Activated T-helper 17 cell treated with anti-CD3 and anti-CD28 coated beads, Interleukin-2, amount 50 U/mL, for 72 hours (primary cell): ENCODE measurements around the gene RRBP1. TPM values are rescaled to one million over a fixed set of nuclear protein-coding genes. Genes with fewer than 3 reads are reported as not detected.

ENCODE experiments used
- ATAC-seq: fragments of 150-1000 bp; cut with Tn5 transposase; replicated peaks from 2 replicates; pipeline ENCODE4 v1.10.0; 2021; ENCODE audit warnings: mild to moderate bottlenecking, moderate library complexity
- H3K27ac Mint-ChIP-seq: one replicate; pipeline ENCODE4 v1.8.0; 2022; ENCODE audit warnings: mixed read lengths
- H3K27me3 Mint-ChIP-seq: one replicate; pipeline ENCODE4 v1.8.0; 2022; ENCODE audit warnings: mixed read lengths
- H3K36me3 Mint-ChIP-seq: one replicate; pipeline ENCODE4 v1.8.0; 2022; ENCODE audit warnings: low read depth, mild to moderate bottlenecking, mixed read lengths
- H3K4me1 Mint-ChIP-seq: one replicate; pipeline ENCODE4 v1.8.0; 2022; ENCODE audit warnings: mixed read lengths
- H3K4me3 Mint-ChIP-seq: one replicate; pipeline ENCODE4 v1.8.0; 2022; ENCODE audit warnings: mild to moderate bottlenecking, mixed read lengths
- H3K9me3 Mint-ChIP-seq: one replicate; pipeline ENCODE4 v1.8.0; 2022; ENCODE audit warnings: mixed read lengths
- total RNA-seq, 2 donors: library from RNA; stranded (reverse); gene quantifications; one replicate each; pipeline ENCODE4 v1.2.3, GENCODE V29; 2022

The RRBP1 gene
- total RNA-seq, 2 donors from 2014 or later: 21.6 to 32.5 TPM

DNA sequence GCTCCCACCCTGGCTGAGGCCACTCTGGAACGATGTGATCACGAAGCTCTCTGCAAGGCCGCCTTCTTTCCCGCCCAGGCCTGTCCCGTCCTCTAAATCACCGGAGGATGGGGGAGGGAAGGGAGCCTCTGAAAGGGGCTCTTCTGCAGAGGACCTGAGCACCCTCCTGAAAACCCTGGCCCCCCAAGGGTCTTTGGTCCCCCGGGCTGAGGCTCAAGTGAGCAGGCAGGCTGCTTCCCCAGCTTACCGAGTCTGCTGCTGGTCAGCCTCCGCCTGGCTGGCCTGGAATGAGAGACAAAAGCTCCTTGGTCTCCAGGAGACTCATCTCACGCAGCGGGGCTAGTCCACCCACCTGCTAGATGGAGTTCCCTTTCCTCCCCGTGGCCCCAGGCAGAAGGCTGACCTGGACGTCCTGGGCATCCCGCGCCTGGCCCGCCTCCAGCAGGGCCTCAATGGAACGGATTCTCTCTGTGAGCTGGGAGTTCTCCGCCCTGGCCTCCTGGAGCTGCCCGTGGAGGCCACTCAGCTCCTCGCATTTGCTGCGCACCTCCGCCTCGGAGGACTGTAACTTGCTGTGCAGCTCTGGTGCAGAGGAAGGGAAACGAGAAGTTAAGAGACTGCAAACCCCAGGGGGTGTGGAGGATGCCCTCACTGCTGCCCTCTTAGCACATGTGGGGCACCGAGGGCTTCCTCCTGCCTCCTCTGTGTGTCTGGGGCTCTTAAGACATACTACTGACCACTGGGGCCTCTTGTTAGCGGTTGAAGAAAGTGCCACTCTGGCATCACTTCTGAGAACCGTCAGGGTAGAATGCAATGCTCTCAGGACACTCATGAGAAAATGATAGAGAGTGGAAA, 54.7 kb downstream of the RRBP1 start:
- H3K36me3 Mint-ChIP-seq: peaks cover 24% of the 10 kb centered on the region
- H3K4me1 Mint-ChIP-seq: no peaks in the 10 kb centered on the region
- ATAC-seq: no peak
- no peaks in the 10 kb centered on the region for H3K27me3 Mint-ChIP-seq
- no peak overlapping the region for H3K4me3 Mint-ChIP-seq
- no peaks in the 10 kb centered on the region for H3K9me3 Mint-ChIP-seq
- H3K27ac Mint-ChIP-seq: no peak overlapping the region

DNA sequence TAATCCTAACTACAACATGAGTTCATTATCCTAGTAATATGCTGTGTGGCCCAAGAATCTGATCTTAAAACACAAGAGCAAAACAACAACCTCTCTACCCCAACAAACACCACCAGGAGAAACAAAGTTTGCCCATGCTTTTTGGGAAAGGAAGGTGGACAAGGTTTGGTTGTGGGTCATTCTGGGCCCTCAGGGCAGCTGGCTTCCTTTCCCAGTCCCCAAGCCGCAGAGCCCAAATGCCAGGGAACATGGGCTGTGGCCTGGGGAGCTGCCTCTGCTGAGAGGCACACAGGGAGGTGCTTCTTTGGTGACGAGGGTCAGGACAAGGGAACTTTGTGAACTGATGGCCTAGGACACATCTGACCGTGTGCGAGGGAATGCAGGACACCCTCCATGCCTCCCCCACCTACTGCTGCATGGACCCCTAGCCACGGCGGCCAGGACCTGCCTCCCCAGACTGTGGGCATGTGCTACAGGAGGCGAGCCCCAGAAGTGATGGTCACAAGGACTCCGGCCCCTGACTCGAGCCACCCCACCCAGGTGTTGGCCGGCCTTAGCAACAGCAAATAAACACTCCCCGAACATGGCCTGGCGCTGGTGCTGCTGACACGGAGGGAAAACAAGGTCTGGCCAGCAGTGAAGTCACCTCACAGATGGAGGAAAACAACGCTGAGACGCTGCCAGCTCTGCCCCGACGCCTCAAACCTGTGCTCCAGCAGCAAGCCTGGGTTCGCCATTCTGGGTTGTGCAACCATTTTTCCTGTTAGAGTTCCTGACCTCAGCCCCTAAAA, 55.6 kb downstream of the RRBP1 start:
- no peak for ATAC-seq
- Mint-ChIP-seq H3K4me1 (no peaks in the 10 kb centered on the region), H3K27ac (peak overlapping the region; percentile 36)

DNA sequence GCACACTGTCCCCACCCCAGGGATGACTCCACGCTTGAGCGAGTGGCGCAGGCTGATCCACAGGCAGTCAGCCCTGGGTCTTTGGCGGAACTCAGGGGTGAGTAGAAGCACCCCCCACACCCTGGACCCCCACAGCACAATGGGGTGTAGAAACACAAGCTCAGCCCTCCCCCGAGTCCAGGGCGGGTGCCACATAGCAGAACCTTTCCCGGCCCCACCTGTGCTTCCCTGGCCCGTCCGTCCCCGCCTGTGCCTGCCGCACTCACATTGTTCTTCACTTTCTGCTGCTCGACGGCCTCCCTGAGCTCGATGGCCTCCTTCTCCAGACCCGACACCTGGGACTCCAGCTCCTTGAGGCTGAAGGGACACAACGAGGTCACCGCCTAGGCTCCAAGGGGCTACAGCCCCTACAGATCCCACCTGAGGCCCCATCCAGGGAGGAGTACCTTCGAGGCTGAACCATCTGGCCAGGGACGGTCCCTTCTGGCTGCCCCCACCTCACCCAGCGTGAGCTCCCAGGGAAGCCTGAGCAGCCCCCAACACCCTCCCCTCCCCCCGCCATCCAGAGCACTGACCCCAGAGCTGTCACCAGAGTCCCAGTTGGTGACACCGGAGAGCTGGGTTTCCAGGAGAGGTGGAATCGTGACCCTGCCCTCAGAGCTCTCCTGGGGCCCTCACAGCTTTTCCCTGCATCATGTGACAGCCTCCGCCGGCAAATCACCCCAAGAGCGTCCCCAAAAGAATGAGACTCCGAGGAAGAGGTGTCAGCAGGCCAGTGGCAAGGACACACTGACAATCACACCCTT, 56.6 kb downstream of the RRBP1 start:
- no peak for ATAC-seq
- H3K27me3 Mint-ChIP-seq: no peaks in the 10 kb centered on the region
- no peaks in the 10 kb centered on the region for H3K4me1 Mint-ChIP-seq
- peak overlapping the region; percentile 36 for H3K27ac Mint-ChIP-seq
- peaks cover 18% of the 10 kb centered on the region for H3K36me3 Mint-ChIP-seq
- H3K9me3 Mint-ChIP-seq: no peaks in the 10 kb centered on the region
- no peak overlapping the region for H3K4me3 Mint-ChIP-seq

More for the DNA sequence above, 55.6 kb downstream of the RRBP1 start:
- H3K4me3 Mint-ChIP-seq: no peak overlapping the region
- no peaks in the 10 kb centered on the region for H3K9me3 Mint-ChIP-seq
- H3K36me3 Mint-ChIP-seq: peaks cover 21% of the 10 kb centered on the region
- no peaks in the 10 kb centered on the region for H3K27me3 Mint-ChIP-seq

GRCh38 chr20:17624551-17625245, 57.3 kb downstream of the RRBP1 start:
- H3K27me3 Mint-ChIP-seq: no peaks in the 10 kb centered on the region
- H3K27ac Mint-ChIP-seq: no peak overlapping the region
- no peak for ATAC-seq
- no peaks in the 10 kb centered on the region for H3K9me3 Mint-ChIP-seq
- H3K4me3 Mint-ChIP-seq: no peak overlapping the region
- H3K4me1 Mint-ChIP-seq: no peaks in the 10 kb centered on the region
- H3K36me3 Mint-ChIP-seq: peaks cover 21% of the 10 kb centered on the region

DNA sequence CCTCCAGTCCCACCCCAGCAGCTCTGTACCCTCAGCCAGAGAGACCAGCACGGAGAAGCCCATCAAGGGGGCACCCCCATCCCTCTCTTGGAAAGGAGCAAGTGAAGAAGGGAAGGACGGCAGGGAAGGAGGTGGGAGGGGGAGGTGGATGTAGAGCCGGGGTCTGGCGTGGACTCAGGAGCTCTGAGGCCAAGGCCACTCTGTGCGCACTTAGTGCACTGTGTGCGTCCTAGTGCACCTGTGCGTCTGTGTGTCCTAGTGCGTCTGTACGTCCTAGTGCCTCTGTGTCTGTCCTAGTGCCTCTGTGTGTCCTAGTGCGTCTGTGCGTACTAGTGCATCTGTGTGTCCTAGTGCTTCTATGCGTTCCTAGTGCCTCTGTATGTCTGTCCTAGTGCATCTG, 58.0 kb downstream of the RRBP1 start:
- no peak for ATAC-seq
- H3K27me3 Mint-ChIP-seq: no peaks in the 10 kb centered on the region
- no peaks in the 10 kb centered on the region for H3K9me3 Mint-ChIP-seq
- H3K4me1 Mint-ChIP-seq: no peaks in the 10 kb centered on the region
- H3K4me3 Mint-ChIP-seq: no peak overlapping the region
- no peak overlapping the region for H3K27ac Mint-ChIP-seq
- peaks cover 27% of the 10 kb centered on the region for H3K36me3 Mint-ChIP-seq

GRCh38 chr20:17622851-17623508, 59.1 kb downstream of the RRBP1 start:
- Mint-ChIP-seq H3K27me3 (no peaks in the 10 kb centered on the region), H3K9me3 (no peaks in the 10 kb centered on the region), H3K36me3 (peaks cover 25% of the 10 kb centered on the region), H3K4me1 (no peaks in the 10 kb centered on the region), H3K27ac (no peak overlapping the region), H3K4me3 (no peak overlapping the region)
- no peak for ATAC-seq

DNA sequence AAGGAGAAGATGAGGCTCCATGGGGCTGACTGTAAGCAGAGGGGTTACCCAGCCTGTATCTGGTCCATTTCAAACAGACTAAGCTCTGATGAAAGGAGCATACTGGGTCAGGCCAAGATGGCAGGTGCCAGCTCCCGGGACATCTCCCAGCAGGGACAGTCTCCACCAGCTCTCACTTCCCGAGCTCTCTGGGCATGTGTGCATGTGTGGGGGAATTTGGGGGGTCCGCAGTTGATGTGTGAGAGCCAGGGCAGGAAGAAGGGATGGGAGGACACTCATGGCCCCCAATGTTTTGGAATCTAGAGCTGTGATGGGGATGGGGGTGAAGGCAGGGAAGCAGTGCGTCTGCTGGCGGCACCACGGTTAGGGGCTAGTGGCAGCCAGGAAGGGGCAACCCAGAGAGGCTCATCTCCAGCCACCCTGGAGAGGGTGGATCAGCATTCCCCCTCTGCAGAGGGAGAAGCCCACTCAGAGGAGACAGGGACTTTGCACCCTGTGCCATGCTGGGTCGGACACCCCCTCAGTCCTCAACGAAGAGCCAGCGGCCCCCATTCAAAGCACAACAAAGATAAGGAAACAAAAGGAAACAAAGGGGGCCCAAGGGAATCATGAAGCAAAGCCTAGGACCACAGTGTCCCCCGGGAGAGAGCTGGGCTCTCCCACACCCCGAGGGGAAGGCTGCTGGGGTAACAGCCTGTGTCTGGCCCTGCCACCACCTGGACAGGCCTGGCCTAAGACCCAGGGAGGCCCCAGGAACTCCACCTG, 59.8 kb downstream of the RRBP1 start:
- Mint-ChIP-seq H3K4me1 (no peaks in the 10 kb centered on the region), H3K36me3 (peaks cover 24% of the 10 kb centered on the region), H3K27me3 (no peaks in the 10 kb centered on the region), H3K27ac (peak overlapping the region; percentile 50), H3K4me3 (no peak overlapping the region), H3K9me3 (no peaks in the 10 kb centered on the region)
- no peak for ATAC-seq

DNA sequence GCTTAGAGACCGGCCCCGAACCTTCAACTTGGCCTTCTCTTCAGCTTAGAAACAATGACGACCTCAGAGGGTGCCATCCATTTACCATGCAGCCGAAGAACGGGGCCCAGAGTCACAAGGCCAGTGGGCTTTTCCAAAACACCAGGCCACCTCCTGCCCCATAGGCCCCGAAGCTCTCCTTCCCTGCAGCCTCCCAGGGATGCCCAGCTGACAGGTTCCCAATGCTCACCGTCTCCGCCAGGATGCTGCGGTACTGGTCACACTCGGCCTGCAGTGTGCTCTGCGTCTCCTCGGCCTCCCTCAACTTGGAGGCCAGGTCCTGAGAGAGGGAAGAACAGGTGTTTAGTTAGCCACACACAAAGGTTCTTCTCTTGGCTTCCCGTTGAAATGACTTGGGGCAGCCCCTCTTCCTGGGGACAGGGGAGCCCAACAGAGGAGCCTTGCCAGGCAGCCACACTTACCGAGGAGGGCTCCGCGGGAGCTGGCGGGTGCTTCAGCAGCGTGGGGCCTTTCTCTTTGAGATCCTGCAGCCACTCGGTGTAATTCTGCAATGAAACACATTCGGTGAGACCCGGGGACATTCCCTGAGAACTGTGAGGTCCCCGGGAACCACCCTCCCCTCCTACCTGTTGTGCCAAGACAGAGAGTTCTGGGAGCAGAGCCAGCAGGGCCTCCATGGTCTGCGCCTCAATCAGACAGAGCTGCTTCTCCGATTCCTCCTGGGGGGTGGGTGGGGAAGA, 60.6 kb downstream of the RRBP1 start:
- no peak for ATAC-seq
- H3K4me3 Mint-ChIP-seq: no peak overlapping the region

GRCh38 chr20:17620371-17621228, 61.4 kb downstream of the RRBP1 start:
- H3K36me3 Mint-ChIP-seq: peaks cover 18% of the 10 kb centered on the region
- H3K27me3 Mint-ChIP-seq: no peaks in the 10 kb centered on the region
- no peak overlapping the region for H3K4me3 Mint-ChIP-seq
- no peak for ATAC-seq
- H3K27ac Mint-ChIP-seq: no peak overlapping the region
- H3K4me1 Mint-ChIP-seq: no peaks in the 10 kb centered on the region
- no peaks in the 10 kb centered on the region for H3K9me3 Mint-ChIP-seq

More for the DNA sequence above, 60.6 kb downstream of the RRBP1 start:
- Mint-ChIP-seq H3K36me3 (peaks cover 24% of the 10 kb centered on the region), H3K27ac (no peak overlapping the region), H3K4me1 (no peaks in the 10 kb centered on the region), H3K27me3 (no peaks in the 10 kb centered on the region), H3K9me3 (no peaks in the 10 kb centered on the region)

- Mint-ChIP-seq H3K9me3 (no peaks in the 10 kb centered on the region), H3K4me1 (no peaks in the 10 kb centered on the region), H3K4me3 (no peak overlapping the region), H3K27ac (no peak overlapping the region), H3K36me3 (peaks cover 18% of the 10 kb centered on the region), H3K27me3 (no peaks in the 10 kb centered on the region)
- ATAC-seq: no peak
These were observed 62.5 kb downstream of the RRBP1 start for GRCh38 chr20:17619351-17620093.

GRCh38 chr20:17618673-17619013, 63.4 kb downstream of the RRBP1 start:
- Mint-ChIP-seq H3K4me3 (no peak overlapping the region), H3K36me3 (peaks cover 18% of the 10 kb centered on the region), H3K4me1 (no peaks in the 10 kb centered on the region), H3K9me3 (no peaks in the 10 kb centered on the region), H3K27me3 (no peaks in the 10 kb centered on the region), H3K27ac (peak overlapping the region; percentile 20)
- ATAC-seq: no peak
